HFFc6 (cell line): Measurements from ENCODE around the gene ENDOV. TPM values are rescaled to one million over a fixed set of nuclear protein-coding genes. Genes with fewer than 3 reads are reported as not detected.

ENCODE experiments used
- DNase-seq: peaks from one replicate; pipeline ENCODE4 v3.0.0-alpha.2; 2018
- H3K27ac Mint-ChIP-seq: 2 replicates; pipeline ENCODE4 v1.8.0; 2020; ENCODE audit warnings: mild to moderate bottlenecking, mixed read lengths
- H3K27me3 Mint-ChIP-seq: 2 replicates; pipeline ENCODE4 v1.8.0; 2021; ENCODE audit warnings: mild to moderate bottlenecking, moderate library complexity, mixed read lengths; ENCODE audit not compliant: insufficient read depth
- H3K36me3 Mint-ChIP-seq: 2 replicates; pipeline ENCODE4 v1.8.0; 2021; ENCODE audit warnings: low read depth, mixed read lengths
- H3K4me1 Mint-ChIP-seq: 2 replicates; pipeline ENCODE4 v1.8.0; 2020; ENCODE audit warnings: low read depth, mixed read lengths
- H3K4me3 Mint-ChIP-seq: 2 replicates; pipeline ENCODE4 v1.8.0; 2020; ENCODE audit warnings: mild to moderate bottlenecking, moderate library complexity, mixed read lengths
- H3K9me3 Mint-ChIP-seq: 2 replicates; pipeline ENCODE4 v1.8.0; 2020; ENCODE audit warnings: mild to moderate bottlenecking, mixed read lengths
- CTCF ChIP-seq: fragments of 200-600 bp; sonication (generic); IDR thresholded peaks from 2 replicates; pipeline ENCODE4 v1.5.0; 2021; ENCODE audit warnings: antibody characterized with exemption, mild to moderate bottlenecking
- total RNA-seq, 6 experiments: library from RNA; stranded (reverse); fragmentation: NEBNext Ultra II Directional; extraction: Animal tissue kit (Norgen Biotek cat#: 25700); gene quantifications; 2 replicates in 1 of 6; 3 replicates in 5 of 6; pipeline ENCODE4 v1.2.3, GENCODE V29; 2021

The ENDOV gene
- total RNA-seq, 6 experiments from 2014 or later, result 11.7 to 17.3 (median 13.7) TPM

DNA sequence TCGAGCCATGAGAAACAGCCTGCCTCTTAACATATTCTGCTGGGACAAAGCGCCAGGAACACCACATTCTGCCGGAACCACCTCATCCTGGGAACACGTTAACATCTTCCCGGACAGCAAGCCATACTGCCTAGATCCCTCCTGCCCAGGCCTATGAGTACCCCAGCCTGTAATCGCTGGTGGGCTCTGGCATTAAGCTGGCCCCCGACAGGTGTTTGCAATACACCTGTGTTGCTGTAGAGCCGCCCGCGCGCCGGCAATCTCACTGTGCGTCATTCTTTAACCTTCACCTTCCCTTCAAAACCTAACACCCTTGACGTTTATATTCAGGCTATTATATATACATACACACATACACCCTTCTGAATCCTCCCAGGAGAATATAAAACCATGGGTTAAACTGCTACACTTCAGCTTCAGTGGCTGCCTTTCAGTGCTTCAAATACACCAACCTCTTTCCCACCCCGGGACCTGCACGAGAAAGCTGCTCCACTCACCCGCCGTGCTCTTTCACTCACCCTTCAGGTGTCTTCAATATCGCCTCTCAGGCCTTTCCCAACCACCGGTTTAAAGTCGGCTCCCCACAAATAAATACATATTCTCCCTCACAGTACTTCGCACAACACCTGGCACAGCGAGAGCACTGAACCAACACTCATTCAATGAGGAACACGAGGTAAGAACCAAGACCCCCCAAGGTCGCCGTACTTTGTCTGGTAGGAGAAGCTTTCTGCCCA is 1.0 kb upstream of the ENDOV start:
- Mint-ChIP-seq H3K27ac (peak overlapping the region; percentile 95), H3K36me3 (peaks cover 16% of the 10 kb centered on the region), H3K27me3 (peaks cover 6% of the 10 kb centered on the region), H3K9me3 (no peaks in the 10 kb centered on the region), H3K4me1 (peaks cover 31% of the 10 kb centered on the region), H3K4me3 (peak overlapping the region; percentile 88)
- no peak for DNase-seq
- no peak for TF ChIP-seq CTCF

DNA sequence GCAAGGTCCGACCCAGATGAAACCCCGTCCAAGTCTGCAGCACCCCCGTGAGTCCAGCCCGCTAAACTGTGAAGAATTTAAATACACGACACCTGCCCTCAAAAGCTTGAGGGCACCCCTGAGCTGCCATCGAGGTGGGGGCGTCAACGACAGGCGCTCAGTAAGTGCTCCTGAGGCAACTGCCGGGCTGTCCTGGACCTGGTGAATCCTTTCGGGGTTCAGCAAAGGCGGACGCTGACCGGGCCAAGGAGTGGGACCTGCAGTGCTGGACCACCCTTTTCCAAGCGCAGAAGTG is 512 bp upstream of the ENDOV start:
- Mint-ChIP-seq H3K27ac (peak overlapping the region; percentile 95), H3K27me3 (peaks cover 6% of the 10 kb centered on the region), H3K9me3 (no peaks in the 10 kb centered on the region), H3K4me3 (peak overlapping the region; percentile 88), H3K4me1 (peaks cover 31% of the 10 kb centered on the region), H3K36me3 (peaks cover 17% of the 10 kb centered on the region)
- TF ChIP-seq CTCF, result no peak
- no peak for DNase-seq

DNA sequence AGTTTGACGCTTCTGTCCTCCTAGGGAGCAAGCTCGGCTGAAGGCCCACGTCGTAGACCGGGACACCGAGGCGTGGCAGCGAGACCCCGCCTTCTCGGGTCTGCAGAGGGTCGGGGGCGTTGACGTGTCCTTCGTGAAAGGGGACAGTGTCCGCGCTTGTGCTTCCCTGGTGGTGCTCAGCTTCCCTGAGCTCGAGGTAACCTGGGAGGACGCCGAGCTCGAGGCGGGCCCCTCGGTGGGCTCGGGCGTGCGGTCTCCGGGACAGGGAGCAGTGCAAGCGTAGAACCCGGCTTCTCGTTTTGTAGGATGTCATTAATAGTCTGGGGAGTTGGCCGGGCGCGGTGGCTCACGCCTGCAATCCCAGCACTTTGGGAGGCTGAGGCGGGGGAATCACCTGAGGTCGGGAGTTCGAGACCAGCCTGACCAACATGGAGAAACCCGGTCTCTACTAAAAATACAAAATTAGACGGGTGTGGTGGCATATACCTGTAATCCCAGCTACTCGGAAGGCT is 715 bp downstream of the ENDOV start:
- no peak for DNase-seq
- Mint-ChIP-seq H3K27ac (peak overlapping the region; percentile 95), H3K9me3 (no peaks in the 10 kb centered on the region), H3K4me3 (peak overlapping the region; percentile 88), H3K4me1 (peaks cover 31% of the 10 kb centered on the region), H3K36me3 (peaks cover 29% of the 10 kb centered on the region), H3K27me3 (peaks cover 6% of the 10 kb centered on the region)
- no peak for TF ChIP-seq CTCF

- peaks cover 6% of the 10 kb centered on the region for H3K27me3 Mint-ChIP-seq
- H3K4me3 Mint-ChIP-seq, result peak overlapping the region; percentile 88
- DNase-seq, result no peak
- H3K9me3 Mint-ChIP-seq, result no peaks in the 10 kb centered on the region
- no peak for TF ChIP-seq CTCF
- H3K27ac Mint-ChIP-seq, result peak overlapping the region; percentile 71
- peaks cover 29% of the 10 kb centered on the region for H3K36me3 Mint-ChIP-seq
- peaks cover 31% of the 10 kb centered on the region for H3K4me1 Mint-ChIP-seq
Observed at GRCh38 chr17:80416260-80416939, 1.4 kb downstream of the ENDOV start.

DNA sequence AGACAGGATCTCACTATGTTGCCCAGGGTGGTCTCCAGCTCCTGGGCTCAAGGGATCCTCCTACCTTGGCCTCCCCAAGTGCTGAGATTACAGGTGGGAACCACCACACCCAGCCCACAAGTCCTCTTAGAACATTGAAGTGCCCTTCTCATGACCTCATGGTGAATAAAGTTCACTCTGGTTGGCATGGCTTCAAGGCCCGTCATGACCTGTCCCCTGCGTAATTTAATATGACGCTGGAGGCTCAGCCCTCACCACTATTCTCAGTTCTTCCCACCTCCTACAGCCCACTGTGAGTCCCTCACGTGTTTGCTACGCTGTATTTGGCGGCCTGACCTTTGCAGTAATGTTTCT is 1.9 kb downstream of the ENDOV start:
- no peak for TF ChIP-seq CTCF
- peak overlapping the region; percentile 88; the same call in 1 of the 2 replicates for H3K4me3 Mint-ChIP-seq
- no peak overlapping the region for H3K27ac Mint-ChIP-seq
- no peak for DNase-seq
- peaks cover 6% of the 10 kb centered on the region for H3K27me3 Mint-ChIP-seq
- peaks cover 31% of the 10 kb centered on the region for H3K4me1 Mint-ChIP-seq
- H3K9me3 Mint-ChIP-seq, result no peaks in the 10 kb centered on the region
- peaks cover 29% of the 10 kb centered on the region for H3K36me3 Mint-ChIP-seq
